Stimulated activated memory B cell treated with anti-CD40 and anti-IgM and Interleukin-4, amounts not matched to agents 10 μg/mL and 1 μg/mL and 100 μg/mL, for 72 hours (primary cell): ENCODE data around the gene SUPT7L.

Source experiments
- ATAC-seq: fragments of 150-1000 bp; cut with Tn5 transposase; 2 replicates; pipeline ENCODE4 v1.10.0; 2021
- H3K27ac Mint-ChIP-seq: one replicate; pipeline ENCODE4 v1.8.0; 2022; ENCODE audit warnings: mild to moderate bottlenecking, mixed read lengths
- H3K27me3 Mint-ChIP-seq: one replicate; pipeline ENCODE4 v1.8.0; 2022; ENCODE audit warnings: mixed read lengths
- H3K36me3 Mint-ChIP-seq: one replicate; pipeline ENCODE4 v1.8.0; 2022; ENCODE audit warnings: mixed read lengths
- H3K4me1 Mint-ChIP-seq: one replicate; pipeline ENCODE4 v1.8.0; 2022; ENCODE audit warnings: mixed read lengths
- H3K4me3 Mint-ChIP-seq: one replicate; pipeline ENCODE4 v1.8.0; 2022; ENCODE audit warnings: mild to moderate bottlenecking, moderate library complexity, mixed read lengths
- H3K9me3 Mint-ChIP-seq: one replicate; pipeline ENCODE4 v1.8.0; 2022; ENCODE audit warnings: mixed read lengths

SUPT7L gene

GRCh38 chr2:27664622-27665363 is 1.4 kb upstream of the SUPT7L start:
- no peak for ATAC-seq
- H3K4me3 Mint-ChIP-seq = peak overlapping the region; percentile 99
- no peaks in the 10 kb centered on the region for H3K27me3 Mint-ChIP-seq
- peaks cover 34% of the 10 kb centered on the region for H3K36me3 Mint-ChIP-seq
- H3K4me1 Mint-ChIP-seq = peaks cover 56% of the 10 kb centered on the region
- H3K27ac Mint-ChIP-seq = peak overlapping the region; percentile 98
- no peaks in the 10 kb centered on the region for H3K9me3 Mint-ChIP-seq

GRCh38 chr2:27664154-27664574 is 750 bp upstream of the SUPT7L start:
- H3K4me3 Mint-ChIP-seq = peak overlapping the region; percentile 99
- no peak for ATAC-seq
- H3K36me3 Mint-ChIP-seq = peaks cover 37% of the 10 kb centered on the region
- no peaks in the 10 kb centered on the region for H3K9me3 Mint-ChIP-seq
- H3K4me1 Mint-ChIP-seq = peaks cover 63% of the 10 kb centered on the region
- no peaks in the 10 kb centered on the region for H3K27me3 Mint-ChIP-seq
- H3K27ac Mint-ChIP-seq = peak overlapping the region; percentile 98

DNA sequence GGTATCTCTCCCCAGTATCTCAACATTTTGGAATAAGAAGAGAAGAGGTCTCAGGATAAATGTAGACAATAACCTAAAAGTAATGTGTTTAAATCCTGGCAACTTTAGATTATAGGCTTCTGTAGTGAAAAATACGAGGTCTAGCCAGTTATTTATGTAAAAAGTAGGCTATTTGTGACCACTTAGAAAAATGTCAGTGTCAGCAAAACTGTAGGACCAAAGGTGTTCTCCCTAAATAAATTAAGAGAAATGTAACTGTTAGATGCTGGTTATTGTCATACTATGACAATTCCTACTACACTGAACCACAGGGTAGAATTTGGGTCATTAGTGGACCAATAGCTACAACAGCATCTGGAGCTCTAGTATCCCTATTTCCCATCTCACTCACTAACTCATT is 2.0 kb downstream of the SUPT7L start:
- Mint-ChIP-seq H3K36me3 (peaks cover 34% of the 10 kb centered on the region), H3K4me3 (no peak overlapping the region), H3K27me3 (no peaks in the 10 kb centered on the region), H3K9me3 (no peaks in the 10 kb centered on the region), H3K4me1 (peaks cover 55% of the 10 kb centered on the region), H3K27ac (no peak overlapping the region)
- ATAC-seq = no peak

GRCh38 chr2:27655155-27655951 is 8.1 kb downstream of the SUPT7L start:
- no peak for ATAC-seq
- no peak overlapping the region for H3K27ac Mint-ChIP-seq
- H3K27me3 Mint-ChIP-seq = no peaks in the 10 kb centered on the region
- H3K4me3 Mint-ChIP-seq = no peak overlapping the region
- H3K36me3 Mint-ChIP-seq = peaks cover 52% of the 10 kb centered on the region
- no peaks in the 10 kb centered on the region for H3K9me3 Mint-ChIP-seq
- peaks cover 19% of the 10 kb centered on the region for H3K4me1 Mint-ChIP-seq

DNA sequence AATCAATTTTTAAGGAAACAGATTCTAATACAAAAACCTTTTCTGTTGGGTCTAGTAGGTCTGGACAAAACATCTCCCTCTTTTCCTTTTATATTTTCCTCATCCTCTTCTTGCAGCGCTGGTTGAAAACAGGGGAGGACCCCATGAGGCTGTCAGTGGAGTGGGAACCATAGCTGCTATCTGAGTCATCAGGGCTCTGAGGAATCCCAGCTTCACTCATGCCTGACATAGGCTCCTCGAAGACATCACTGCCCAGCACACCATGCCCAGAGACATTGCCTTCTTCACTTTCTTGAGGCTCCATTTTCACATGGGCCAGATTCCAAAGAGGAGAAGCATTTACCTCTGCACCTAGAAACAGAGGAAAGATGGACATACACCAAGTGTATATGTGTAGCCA is 10.0 kb downstream of the SUPT7L start:
- Mint-ChIP-seq H3K4me1 (peaks cover 10% of the 10 kb centered on the region), H3K4me3 (no peak overlapping the region), H3K27ac (no peak overlapping the region), H3K36me3 (peaks cover 53% of the 10 kb centered on the region), H3K27me3 (no peaks in the 10 kb centered on the region), H3K9me3 (no peaks in the 10 kb centered on the region)
- no peak for ATAC-seq

- Mint-ChIP-seq H3K4me3 (no peak overlapping the region), H3K9me3 (no peaks in the 10 kb centered on the region), H3K4me1 (peaks cover 10% of the 10 kb centered on the region), H3K27ac (no peak overlapping the region), H3K36me3 (peaks cover 58% of the 10 kb centered on the region), H3K27me3 (no peaks in the 10 kb centered on the region)
- ATAC-seq = no peak
Measured at GRCh38 chr2:27652790-27653189, 10.6 kb downstream of the SUPT7L start.

DNA sequence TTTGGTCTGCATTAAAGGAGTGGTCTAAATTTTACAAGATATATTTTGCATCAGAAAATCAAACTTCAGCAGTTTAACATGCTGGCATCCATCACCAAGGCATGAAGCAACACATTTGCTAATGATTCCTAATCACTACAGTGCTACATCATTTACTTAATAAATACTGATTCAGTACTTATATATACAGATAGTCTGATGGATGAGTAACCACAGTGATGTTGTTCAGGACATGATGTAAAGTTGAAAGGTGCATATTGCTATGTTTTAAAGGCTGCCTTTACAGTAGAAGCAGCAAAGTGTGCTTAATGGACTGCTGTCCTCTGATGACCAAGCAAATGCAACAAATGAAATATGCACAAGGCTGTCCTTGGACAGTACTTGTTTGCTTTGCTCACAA is 11.1 kb downstream of the SUPT7L start:
- H3K4me3 Mint-ChIP-seq = no peak overlapping the region
- H3K27ac Mint-ChIP-seq = no peak overlapping the region
- H3K9me3 Mint-ChIP-seq = no peaks in the 10 kb centered on the region
- H3K4me1 Mint-ChIP-seq = peaks cover 10% of the 10 kb centered on the region
- H3K27me3 Mint-ChIP-seq = no peaks in the 10 kb centered on the region
- peaks cover 63% of the 10 kb centered on the region for H3K36me3 Mint-ChIP-seq
- no peak for ATAC-seq

DNA sequence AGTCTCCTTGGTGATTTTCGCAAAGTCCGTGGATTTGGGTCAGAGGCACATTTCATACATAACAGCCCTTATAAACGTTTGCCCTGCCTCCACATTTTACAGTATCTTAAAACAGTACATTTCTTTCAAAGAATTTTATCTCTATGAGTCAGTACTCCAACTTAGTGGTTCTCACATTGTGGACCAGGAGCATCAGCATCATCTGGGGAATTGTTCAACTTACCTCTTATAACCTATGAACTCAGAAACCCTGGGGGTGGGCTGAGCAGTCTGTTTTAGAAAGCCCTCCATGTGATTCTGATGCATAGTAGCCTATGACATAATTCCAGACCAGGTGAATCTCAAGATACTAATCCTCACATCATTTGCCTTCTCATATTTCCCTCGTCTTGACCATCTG is 12.4 kb downstream of the SUPT7L start:
- H3K4me3 Mint-ChIP-seq = no peak overlapping the region
- peaks cover 58% of the 10 kb centered on the region for H3K36me3 Mint-ChIP-seq
- H3K9me3 Mint-ChIP-seq = no peaks in the 10 kb centered on the region
- H3K27me3 Mint-ChIP-seq = no peaks in the 10 kb centered on the region
- no peak overlapping the region for H3K27ac Mint-ChIP-seq
- ATAC-seq = no peak
- H3K4me1 Mint-ChIP-seq = peaks cover 10% of the 10 kb centered on the region

- Mint-ChIP-seq H3K36me3 (peaks cover 43% of the 10 kb centered on the region), H3K9me3 (no peaks in the 10 kb centered on the region), H3K4me3 (no peak overlapping the region), H3K27me3 (no peaks in the 10 kb centered on the region), H3K27ac (no peak overlapping the region), H3K4me1 (no peaks in the 10 kb centered on the region)
- ATAC-seq = no peak
Measured at GRCh38 chr2:27647737-27648136, 15.7 kb downstream of the SUPT7L start.

DNA sequence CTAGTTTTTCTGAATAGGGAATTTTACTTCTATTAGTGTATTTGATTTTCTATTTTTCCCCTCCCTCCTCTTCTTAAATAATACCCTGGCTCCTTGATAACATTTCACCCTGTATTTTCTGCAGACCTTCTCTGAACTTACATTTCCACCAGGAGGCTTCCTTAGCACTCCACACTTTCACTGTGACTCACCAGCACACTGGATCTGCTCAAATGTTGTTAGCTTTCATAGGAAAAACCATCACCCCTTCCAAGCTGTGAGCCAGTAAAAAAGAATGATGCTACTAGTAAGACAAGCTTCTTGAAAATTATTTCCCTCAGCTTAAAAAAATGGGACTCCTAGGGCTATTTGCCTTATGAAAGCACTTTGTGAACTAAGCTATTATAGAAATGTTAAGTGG is 16.1 kb downstream of the SUPT7L start:
- ATAC-seq = no peak
- Mint-ChIP-seq H3K27me3 (no peaks in the 10 kb centered on the region), H3K27ac (no peak overlapping the region), H3K4me3 (no peak overlapping the region), H3K36me3 (peaks cover 43% of the 10 kb centered on the region), H3K9me3 (no peaks in the 10 kb centered on the region), H3K4me1 (no peaks in the 10 kb centered on the region)

DNA sequence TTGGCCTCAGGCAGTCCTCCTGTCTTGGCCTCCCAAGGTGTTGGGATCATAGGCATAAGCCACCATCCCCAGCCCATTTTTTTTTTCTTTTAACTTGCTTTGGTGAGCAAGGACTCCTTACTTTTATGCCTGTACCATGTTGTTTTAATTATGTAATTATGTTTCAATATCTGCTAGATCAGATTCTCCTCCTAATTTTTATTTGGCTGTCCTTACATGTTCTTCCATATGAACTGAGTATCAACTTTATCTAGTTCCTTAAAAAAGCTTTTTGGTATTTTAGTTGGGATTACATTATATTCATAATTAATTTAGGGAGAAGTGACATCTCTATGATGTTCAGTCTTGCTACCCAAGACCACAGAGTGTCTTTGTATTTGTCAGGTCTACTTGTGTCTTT is 18.2 kb downstream of the SUPT7L start:
- peaks cover 58% of the 10 kb centered on the region for H3K36me3 Mint-ChIP-seq
- no peak overlapping the region for H3K27ac Mint-ChIP-seq

DNA sequence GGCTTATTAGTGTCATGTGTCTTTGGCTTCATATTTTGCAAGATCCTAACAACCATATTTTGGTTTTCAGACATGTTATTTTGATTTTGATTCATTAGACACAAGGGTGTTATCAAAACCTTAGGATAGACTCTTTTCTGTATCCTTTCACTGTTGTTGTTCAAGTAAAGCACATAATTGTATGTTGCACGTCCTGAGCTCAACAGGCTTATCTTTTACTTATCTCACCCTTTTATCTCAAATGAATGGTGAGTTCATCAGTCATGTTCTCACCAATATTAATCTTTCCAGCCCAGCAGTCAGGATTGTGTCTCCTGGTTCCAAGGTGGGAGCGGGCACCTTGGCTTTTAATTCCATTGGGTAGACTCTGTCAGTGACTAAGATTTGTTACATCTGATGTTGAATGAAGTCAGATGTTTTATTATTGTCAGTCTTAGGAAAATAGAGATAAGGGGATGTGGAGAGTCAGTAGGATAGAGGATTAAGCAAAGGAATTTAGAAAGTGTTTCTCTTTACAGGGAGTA is 22.6 kb downstream of the SUPT7L start:
- Mint-ChIP-seq H3K27me3 (no peaks in the 10 kb centered on the region), H3K27ac (no peak overlapping the region), H3K9me3 (no peaks in the 10 kb centered on the region), H3K4me1 (no peaks in the 10 kb centered on the region), H3K4me3 (no peak overlapping the region), H3K36me3 (peaks cover 56% of the 10 kb centered on the region)
- no peak for ATAC-seq

More for the DNA sequence above, 18.2 kb downstream of the SUPT7L start:
- ATAC-seq = no peak
- no peaks in the 10 kb centered on the region for H3K4me1 Mint-ChIP-seq
- H3K27me3 Mint-ChIP-seq = no peaks in the 10 kb centered on the region
- no peaks in the 10 kb centered on the region for H3K9me3 Mint-ChIP-seq
- no peak overlapping the region for H3K4me3 Mint-ChIP-seq

DNA sequence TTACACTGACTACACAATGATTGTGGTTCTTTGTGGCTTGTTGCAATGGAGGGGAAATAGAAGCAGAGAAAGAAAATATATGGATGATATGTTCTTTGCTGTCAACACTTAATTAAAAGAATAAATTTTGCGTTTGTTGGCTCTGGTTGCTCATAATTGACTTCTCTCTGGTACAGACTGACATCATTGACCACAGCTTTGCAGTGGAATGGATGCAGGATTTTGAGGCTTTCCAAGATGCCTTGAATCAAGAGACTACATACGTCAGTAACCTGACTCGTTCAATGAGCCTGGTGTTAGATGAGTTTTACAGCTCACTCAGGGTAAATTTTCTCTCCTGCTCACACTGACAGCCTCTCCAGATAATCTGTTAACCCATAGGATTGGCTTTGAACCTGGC is 24.7 kb downstream of the SUPT7L start:
- no peak overlapping the region for H3K4me3 Mint-ChIP-seq
- no peak overlapping the region for H3K27ac Mint-ChIP-seq
- H3K36me3 Mint-ChIP-seq = peaks cover 64% of the 10 kb centered on the region
- ATAC-seq = no peak
- H3K27me3 Mint-ChIP-seq = no peaks in the 10 kb centered on the region
- H3K4me1 Mint-ChIP-seq = no peaks in the 10 kb centered on the region
- no peaks in the 10 kb centered on the region for H3K9me3 Mint-ChIP-seq

- ATAC-seq = no peak
- H3K27me3 Mint-ChIP-seq = no peaks in the 10 kb centered on the region
- H3K36me3 Mint-ChIP-seq = peaks cover 66% of the 10 kb centered on the region
- H3K4me1 Mint-ChIP-seq = no peaks in the 10 kb centered on the region
- H3K27ac Mint-ChIP-seq = no peak overlapping the region
- no peak overlapping the region for H3K4me3 Mint-ChIP-seq
- H3K9me3 Mint-ChIP-seq = no peaks in the 10 kb centered on the region
Measured at GRCh38 chr2:27638037-27638637, 25.3 kb downstream of the SUPT7L start.

GRCh38 chr2:27636766-27637165 is 26.6 kb downstream of the SUPT7L start:
- Mint-ChIP-seq H3K4me1 (no peaks in the 10 kb centered on the region), H3K36me3 (peaks cover 66% of the 10 kb centered on the region), H3K27me3 (no peaks in the 10 kb centered on the region), H3K4me3 (no peak overlapping the region), H3K27ac (no peak overlapping the region), H3K9me3 (no peaks in the 10 kb centered on the region)
- no peak for ATAC-seq
